ENCODE measurements around the gene NAXE. TPM values are rescaled to one million over a fixed set of nuclear protein-coding genes. Genes with fewer than 3 reads are reported as not detected.

The NAXE gene
- total and polyA plus RNA-seq, 7 experiments from 2014 or later: 25.6 to 113 (median 41.8) TPM

GRCh38 chr1:156593661-156593989 is 2.0 kb downstream of the NAXE start:
- Mint-ChIP-seq H3K4me1 (peaks cover 17 to 32% (median 28%) of the 10 kb centered on the region in 7 donors), H3K36me3 (peaks cover 3 to 16% (median 8%) of the 10 kb centered on the region in 5 donors), H3K27me3 (no peaks in the 10 kb centered on the region), H3K9me3 (no peaks in the 10 kb centered on the region), H3K27ac (peak overlapping the region in 3 of 9 donors; percentile 20 to 97 (median 86)), H3K4me3 (peak overlapping the region in 1 of 10 donors; percentile 51)
- Histone ChIP-seq H3K4me1 (ENCODE audit: control insufficient read depth in 2 of 2, insufficient read depth in 2 of 2, low read length in 2 of 2) (peaks cover 8 to 12% of the 10 kb centered on the region in 2 donors), H3K4me3 (ENCODE audit: low read length) (no peak overlapping the region), H3K9me3 (ENCODE audit: control insufficient read depth in 2 of 3, low read length in 3 of 3) (no peaks in the 10 kb centered on the region), H3K36me3 (ENCODE audit: control insufficient read depth in 2 of 3, insufficient read depth in 3 of 3, low read length in 3 of 3) (peaks cover 0 to 51% (median 3%) of the 10 kb centered on the region in 3 experiments), H3K27me3 (ENCODE audit: control insufficient read depth in 2 of 2, insufficient read depth in 2 of 2, low read length in 2 of 2) (no peaks in the 10 kb centered on the region), H3K27ac (ENCODE audit: low read depth, low read length) (peak overlapping the region; percentile 24)
- POLR2A ChIA-PET: interaction anchor here (0.6 to 4.2 kb wide), 5 partner anchors 9 to 195 kb away, joined by 3 to 58 read pairs (median 3); partner anchors contain the start of genes GPATCH4 and MEF2D
- no peak for ATAC-seq
- CTCF ChIA-PET: interaction anchor here (0.6 to 1.6 kb wide), 4 partner anchors 10 to 124 kb away, joined by 3 to 5 read pairs (median 4); no protein-coding TSS in a partner anchor
- DNase-seq: no peak
- intact Hi-C loops (cut with micrococcal nuclease): no loop called here

GRCh38 chr1:156594190-156594589 is 2.6 kb downstream of the NAXE start:
- Mint-ChIP-seq H3K9me3 (no peaks in the 10 kb centered on the region), H3K4me1 (peaks cover 17 to 33% (median 29%) of the 10 kb centered on the region in 7 donors), H3K4me3 (peak overlapping the region in 1 of 10 donors; percentile 51), H3K27me3 (no peaks in the 10 kb centered on the region), H3K36me3 (peaks cover 3 to 16% (median 8%) of the 10 kb centered on the region in 5 donors), H3K27ac (peak overlapping the region in 4 of 9 donors; percentile 9 to 57 (median 27))
- Histone ChIP-seq H3K4me3 (ENCODE audit: low read length) (no peak overlapping the region), H3K27me3 (ENCODE audit: control insufficient read depth in 2 of 2, insufficient read depth in 2 of 2, low read length in 2 of 2) (no peaks in the 10 kb centered on the region), H3K4me1 (ENCODE audit: control insufficient read depth in 2 of 2, insufficient read depth in 2 of 2, low read length in 2 of 2) (peaks cover 8 to 12% of the 10 kb centered on the region in 2 donors), H3K27ac (ENCODE audit: low read depth, low read length) (peak overlapping the region; percentile 24), H3K36me3 (ENCODE audit: control insufficient read depth in 2 of 3, insufficient read depth in 3 of 3, low read length in 3 of 3) (peaks cover 0 to 56% (median 3%) of the 10 kb centered on the region in 3 experiments), H3K9me3 (ENCODE audit: control insufficient read depth in 2 of 3, low read length in 3 of 3) (no peaks in the 10 kb centered on the region)
- no peak for DNase-seq
- ChIA-PET POLR2A (interaction anchor here (0.6 to 4.2 kb wide), 4 partner anchors 9 to 136 kb away, joined by 3 to 58 read pairs (median 5); partner anchors contain the start of genes GPATCH4 and MEF2D), CTCF (interaction anchor here (0.6 to 1.6 kb wide), 3 partner anchors 8 to 12 kb away, joined by 3 to 5 read pairs (median 3); no protein-coding TSS in a partner anchor)
- ATAC-seq: no peak
- intact Hi-C loops (cut with micrococcal nuclease): no loop called here

- intact Hi-C loops (cut with micrococcal nuclease): no loop called here
- H3K27ac ChIP-seq (ENCODE audit: low read depth, low read length): no peak overlapping the region
- Mint-ChIP-seq H3K36me3 (peaks cover 3 to 16% (median 8%) of the 10 kb centered on the region in 5 donors), H3K27me3 (no peaks in the 10 kb centered on the region), H3K27ac (peak overlapping the region in 6 of 9 donors; percentile 28 to 90 (median 68)), H3K4me3 (peak overlapping the region in 1 of 10 donors; percentile 19), H3K9me3 (no peaks in the 10 kb centered on the region), H3K4me1 (peaks cover 17 to 40% (median 32%) of the 10 kb centered on the region in 7 donors)
- DNase-seq (no peak), ATAC-seq (no peak)
- ChIA-PET POLR2A (no interaction called here), CTCF (interaction anchor here (0.7 kb wide), 1 partner anchor 209 kb away, joined by 4 read pairs; no protein-coding TSS in a partner anchor)
- H3K9me3 ChIP-seq (ENCODE audit: control insufficient read depth in 2 of 3, low read length in 3 of 3): no peaks in the 10 kb centered on the region
- H3K4me3 ChIP-seq (ENCODE audit: low read length): no peak overlapping the region
- H3K36me3 ChIP-seq (ENCODE audit: control insufficient read depth in 2 of 3, insufficient read depth in 3 of 3, low read length in 3 of 3): peaks cover 0 to 56% (median 3%) of the 10 kb centered on the region in 3 experiments
- H3K4me1 ChIP-seq (ENCODE audit: control insufficient read depth in 2 of 2, insufficient read depth in 2 of 2, low read length in 2 of 2): peaks cover 8 to 12% of the 10 kb centered on the region in 2 donors
- H3K27me3 ChIP-seq (ENCODE audit: control insufficient read depth in 2 of 2, insufficient read depth in 2 of 2, low read length in 2 of 2): no peaks in the 10 kb centered on the region
Observed at GRCh38 chr1:156595016-156595415, 3.4 kb downstream of the NAXE start.

- no peaks in the 10 kb centered on the region for H3K9me3 Mint-ChIP-seq
- Histone ChIP-seq H3K36me3 (ENCODE audit: control insufficient read depth in 2 of 3, insufficient read depth in 3 of 3, low read length in 3 of 3) (peaks cover 0 to 56% (median 3%) of the 10 kb centered on the region in 3 experiments), H3K27me3 (ENCODE audit: control insufficient read depth in 2 of 2, insufficient read depth in 2 of 2, low read length in 2 of 2) (no peaks in the 10 kb centered on the region), H3K4me3 (ENCODE audit: low read length) (no peak overlapping the region), H3K27ac (ENCODE audit: low read depth, low read length) (no peak overlapping the region), H3K4me1 (ENCODE audit: control insufficient read depth in 2 of 2, insufficient read depth in 2 of 2, low read length in 2 of 2) (peaks cover 8 to 9% of the 10 kb centered on the region in 2 donors), H3K9me3 (ENCODE audit: control insufficient read depth in 2 of 3, low read length in 3 of 3) (no peaks in the 10 kb centered on the region)
- peak overlapping the region in 1 of 10 donors; percentile 40 for H3K4me3 Mint-ChIP-seq
- no peak overlapping the region for H3K27ac Mint-ChIP-seq
- POLR2A ChIA-PET: interaction anchor here (0.6 to 1.1 kb wide), 5 partner anchors 8 to 139 kb away, joined by 3 to 4 read pairs (median 3); no protein-coding TSS in a partner anchor
- CTCF ChIA-PET: interaction anchor here (0.6 to 1.3 kb wide), 3 partner anchors 10 to 116 kb away, joined by 3 to 4 read pairs (median 3); no protein-coding TSS in a partner anchor
- intact Hi-C loops (cut with micrococcal nuclease): no loop called here
- no peak for DNase-seq
- H3K36me3 Mint-ChIP-seq: peaks cover 3 to 18% (median 8%) of the 10 kb centered on the region in 5 donors
- H3K4me1 Mint-ChIP-seq: peaks cover 22 to 44% (median 37%) of the 10 kb centered on the region in 7 donors
- H3K27me3 Mint-ChIP-seq: no peaks in the 10 kb centered on the region
- ATAC-seq: no peak
Observed at GRCh38 chr1:156596426-156596825, 4.8 kb downstream of the NAXE start.

- DNase-seq: no peak
- Mint-ChIP-seq H3K4me3 (no peak overlapping the region), H3K27me3 (no peaks in the 10 kb centered on the region), H3K27ac (peak overlapping the region in 4 of 9 donors; percentile 13 to 72 (median 40)), H3K4me1 (peaks cover 29 to 52% (median 44%) of the 10 kb centered on the region in 7 donors), H3K36me3 (peaks cover 3 to 18% (median 8%) of the 10 kb centered on the region in 5 donors), H3K9me3 (no peaks in the 10 kb centered on the region)
- ChIA-PET CTCF (interaction anchor here (0.8 to 2.2 kb wide), 2 partner anchors 11 to 16 kb away, joined by 3 to 6 read pairs; no protein-coding TSS in a partner anchor), POLR2A (interaction anchor here (1.0 kb wide), 1 partner anchor 95 kb away, joined by 3 read pairs; no protein-coding TSS in a partner anchor)
- intact Hi-C loops (cut with micrococcal nuclease): no loop called here
- Histone ChIP-seq H3K36me3 (ENCODE audit: control insufficient read depth in 2 of 3, insufficient read depth in 3 of 3, low read length in 3 of 3) (peaks cover 0 to 56% (median 3%) of the 10 kb centered on the region in 3 experiments), H3K4me3 (ENCODE audit: low read length) (no peak overlapping the region), H3K27ac (ENCODE audit: low read depth, low read length) (peak overlapping the region; percentile 35), H3K27me3 (ENCODE audit: control insufficient read depth in 2 of 2, insufficient read depth in 2 of 2, low read length in 2 of 2) (no peaks in the 10 kb centered on the region), H3K4me1 (ENCODE audit: control insufficient read depth in 2 of 2, insufficient read depth in 2 of 2, low read length in 2 of 2) (peaks cover 9 to 19% of the 10 kb centered on the region in 2 donors), H3K9me3 (ENCODE audit: control insufficient read depth in 2 of 3, low read length in 3 of 3) (no peaks in the 10 kb centered on the region)
- ATAC-seq: no peak
Observed at GRCh38 chr1:156598125-156598524, 6.5 kb downstream of the NAXE start.

DNA sequence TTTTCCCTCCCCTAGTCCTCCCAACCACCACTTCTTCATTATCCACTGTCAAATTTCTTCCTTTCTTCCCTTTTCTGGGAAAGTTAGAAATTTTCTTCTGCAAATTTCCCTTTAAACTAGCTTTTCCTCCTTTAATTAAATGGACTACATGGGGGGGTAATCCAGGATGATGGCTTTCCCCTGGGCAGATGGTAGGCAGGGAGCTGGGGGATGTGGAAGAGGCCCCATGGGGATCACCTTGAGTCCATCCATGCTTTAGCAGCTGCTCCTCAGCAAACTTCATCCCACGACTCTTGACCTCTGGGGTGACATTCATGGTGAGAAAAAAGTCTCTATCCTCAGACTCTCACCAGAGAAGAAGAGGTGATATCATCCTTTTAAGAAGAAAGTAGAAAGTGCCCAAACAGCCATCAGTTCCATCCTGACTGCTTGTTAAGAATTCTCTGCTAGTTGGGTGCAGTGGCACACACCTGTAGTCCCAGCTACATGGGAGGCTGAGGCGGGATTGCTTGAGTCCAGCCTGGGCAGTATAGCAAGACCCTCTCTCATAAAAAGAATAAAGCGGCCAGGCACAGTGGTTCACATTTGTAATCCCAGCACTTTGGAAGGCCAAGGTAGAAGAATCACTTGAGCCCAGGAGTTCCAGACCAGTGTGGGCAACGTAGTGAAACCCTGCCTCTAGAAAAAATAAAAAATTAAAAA is 7.3 kb downstream of the NAXE start:
- no peaks in the 10 kb centered on the region for H3K9me3 ChIP-seq (ENCODE audit: control insufficient read depth in 2 of 3, low read length in 3 of 3)
- CTCF ChIA-PET: interaction anchor here (0.7 to 2.2 kb wide), 3 partner anchors 12 to 223 kb away, joined by 3 to 6 read pairs (median 3); no protein-coding TSS in a partner anchor
- Mint-ChIP-seq H3K9me3 (no peaks in the 10 kb centered on the region), H3K36me3 (peaks cover 3 to 18% (median 8%) of the 10 kb centered on the region in 5 donors), H3K4me3 (peak overlapping the region in 2 of 10 donors; percentile 32 to 68), H3K4me1 (peaks cover 29 to 49% (median 43%) of the 10 kb centered on the region in 7 donors), H3K27ac (peak overlapping the region in 5 of 9 donors; percentile 28 to 92 (median 58)), H3K27me3 (no peaks in the 10 kb centered on the region)
- peaks cover 0 to 53% (median 3%) of the 10 kb centered on the region in 3 experiments for H3K36me3 ChIP-seq (ENCODE audit: control insufficient read depth in 2 of 3, insufficient read depth in 3 of 3, low read length in 3 of 3)
- POLR2A ChIA-PET: interaction anchor here (7.5 kb wide), 1 partner anchor 6 kb away, joined by 58 read pairs; the partner anchor contains the start of gene NAXE
- no peak for ATAC-seq
- peak overlapping the region; percentile 35 for H3K27ac ChIP-seq (ENCODE audit: low read depth, low read length)
- intact Hi-C loops (cut with micrococcal nuclease): no loop called here
- peaks cover 9 to 19% of the 10 kb centered on the region in 2 donors for H3K4me1 ChIP-seq (ENCODE audit: control insufficient read depth in 2 of 2, insufficient read depth in 2 of 2, low read length in 2 of 2)
- H3K4me3 ChIP-seq (ENCODE audit: low read length): no peak overlapping the region
- H3K27me3 ChIP-seq (ENCODE audit: control insufficient read depth in 2 of 2, insufficient read depth in 2 of 2, low read length in 2 of 2): no peaks in the 10 kb centered on the region
- no peak for DNase-seq

All from naive thymus-derived CD4-positive, alpha-beta T cell (primary cell).